GM18870 (cell line): ENCODE measurements around the gene ANO6.

Experiments
- ATAC-seq: cut with Tn5 transposase; IDR thresholded peaks from one replicate; pipeline ENCODE4 v1.9.1; 2021; ENCODE audit warnings: moderate library complexity; ENCODE audit not compliant: unreplicated experiment

Gene ANO6

DNA sequence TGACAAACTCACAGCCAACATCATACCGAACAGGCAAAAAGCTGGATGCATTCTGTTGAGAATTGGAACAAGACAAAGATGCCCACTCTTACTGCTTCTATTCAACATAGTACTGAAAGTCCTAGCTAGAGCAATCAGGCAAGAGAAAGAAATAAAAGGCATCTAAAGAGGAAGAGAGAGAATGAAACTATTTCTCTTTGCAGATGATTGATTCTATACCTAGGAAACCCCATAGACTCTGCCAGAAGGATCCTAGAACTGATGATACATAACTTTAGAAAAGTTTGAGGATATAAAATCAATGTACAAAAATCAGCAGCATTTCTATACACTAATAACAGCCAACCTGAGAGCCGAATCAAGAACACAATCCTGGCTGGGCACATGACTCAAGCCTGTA is 6.1 kb upstream of the ANO6 start:
- no peak for ATAC-seq

DNA sequence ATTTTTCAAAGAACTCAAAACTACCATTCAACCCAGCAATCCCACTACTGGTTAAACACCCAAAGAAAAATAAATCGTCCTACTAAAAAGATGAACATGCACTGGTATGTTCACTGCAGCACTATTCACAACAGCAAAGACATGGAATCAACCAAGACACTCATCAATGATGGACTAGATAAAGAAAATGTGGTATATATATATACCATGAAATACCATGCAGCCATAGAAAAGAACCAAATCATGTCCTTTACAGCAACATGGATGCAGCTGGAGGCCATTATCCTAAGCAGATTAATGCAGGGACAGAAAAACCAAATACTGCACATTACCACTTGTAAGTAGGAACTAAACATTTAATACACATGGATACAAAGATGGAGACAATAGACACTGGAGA is 3.8 kb upstream of the ANO6 start:
- ATAC-seq, result no peak

DNA sequence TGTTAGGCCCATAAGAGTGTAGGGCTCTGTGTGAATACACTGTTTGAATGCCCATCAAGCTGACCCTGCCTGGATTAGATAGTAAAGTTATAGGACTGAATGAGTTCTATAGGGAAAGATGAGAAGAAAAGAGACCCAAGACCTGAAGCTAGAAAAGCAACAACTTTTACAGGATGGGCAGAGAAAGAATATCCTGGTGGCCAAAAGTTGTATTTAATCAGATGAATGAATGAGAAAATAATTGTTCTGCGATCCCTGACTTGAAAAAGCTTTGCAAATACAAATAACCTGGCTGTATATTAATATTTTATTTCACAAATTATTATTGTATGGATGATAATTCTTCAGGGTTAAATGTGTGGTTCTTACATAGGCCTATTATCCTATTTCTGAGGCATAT is 2.8 kb upstream of the ANO6 start:
- no peak for ATAC-seq

DNA sequence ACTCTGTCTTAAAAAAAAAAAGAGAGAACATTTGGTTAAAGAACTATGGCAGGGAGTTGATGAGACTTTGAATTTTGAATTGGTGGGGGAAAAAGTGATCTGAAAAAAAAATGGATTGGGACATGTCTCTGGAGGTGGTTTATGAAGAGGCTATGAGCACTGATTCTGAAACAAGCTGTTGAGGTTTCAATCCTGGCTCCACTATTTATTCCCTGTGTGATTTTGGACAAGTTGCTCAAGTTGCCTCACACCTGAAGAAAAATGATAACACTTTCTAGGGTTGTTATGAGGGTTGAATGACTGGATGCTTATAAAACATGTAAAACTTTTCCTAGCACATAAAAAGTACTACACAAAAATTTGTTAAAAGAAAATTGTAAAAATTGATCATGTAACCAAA is 1.8 kb upstream of the ANO6 start:
- ATAC-seq, result no peak

DNA sequence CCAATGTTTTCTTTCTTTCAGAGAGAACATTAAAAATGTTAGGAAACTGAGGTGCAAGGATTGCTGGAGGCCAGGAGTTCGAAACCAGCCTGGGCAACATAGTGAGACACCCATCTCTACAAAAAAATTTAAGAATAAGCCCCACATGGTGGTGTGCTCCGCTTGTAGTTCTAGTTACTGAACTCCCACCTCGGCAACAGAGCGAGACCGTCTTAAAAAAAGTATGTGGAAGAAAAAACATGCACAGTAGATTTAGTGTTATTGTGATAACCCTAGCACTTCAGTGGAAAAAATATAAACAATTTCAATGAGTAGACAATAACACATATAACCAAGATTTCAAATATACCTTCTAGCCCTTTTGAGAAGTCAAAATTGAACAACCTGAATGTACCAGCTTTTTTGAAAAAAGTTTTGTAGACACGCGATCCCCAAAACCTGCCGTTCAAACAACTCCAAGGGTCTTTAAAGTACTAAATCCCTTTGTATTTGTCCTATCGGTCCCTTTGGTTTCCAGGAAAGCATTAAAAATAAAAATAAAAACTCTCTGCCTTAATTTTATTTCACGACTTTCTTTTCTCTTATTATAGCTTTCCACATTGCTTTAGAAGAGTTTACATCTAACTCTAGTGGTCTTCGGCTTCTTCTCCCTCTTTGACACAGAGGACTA is 1.0 kb upstream of the ANO6 start:
- ATAC-seq, result no peak

DNA sequence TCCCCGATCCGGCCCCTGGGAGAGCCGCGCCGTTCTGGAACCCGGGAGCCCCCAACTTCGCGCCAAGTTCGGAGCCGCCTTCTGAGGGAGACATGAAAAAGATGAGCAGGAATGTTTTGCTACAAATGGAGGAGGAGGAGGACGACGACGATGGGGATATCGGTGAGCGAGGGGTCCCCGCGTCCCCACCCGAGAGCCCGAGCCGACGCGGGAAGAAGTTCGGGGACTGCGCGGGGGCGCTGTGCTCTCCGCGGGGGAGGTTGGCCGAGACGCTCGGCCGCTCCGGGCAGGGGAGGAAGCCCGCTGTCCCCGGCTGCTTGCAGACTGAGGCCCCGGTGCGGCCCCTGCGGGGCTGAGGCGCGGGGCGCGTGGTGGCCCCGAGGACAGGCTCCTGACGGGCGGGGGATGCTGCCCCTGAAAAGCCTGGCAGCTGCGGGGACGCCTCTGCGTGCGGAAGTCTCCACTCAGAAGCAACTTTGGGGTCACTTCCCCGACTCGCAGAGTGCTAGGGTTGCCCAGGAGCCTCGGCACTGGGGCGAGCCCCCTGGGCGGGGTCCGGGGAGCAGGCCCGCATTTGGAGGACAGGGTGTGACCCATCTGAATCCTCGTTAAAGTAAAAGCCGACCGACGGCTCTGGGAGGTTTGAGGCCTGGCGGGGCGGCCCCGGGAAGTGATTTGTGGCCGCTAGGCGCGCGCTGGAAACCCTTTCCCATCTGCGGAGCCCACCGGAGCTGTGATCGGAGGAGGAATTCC is 511 bp downstream of the ANO6 start:
- ATAC-seq, result peak; percentile 29

DNA sequence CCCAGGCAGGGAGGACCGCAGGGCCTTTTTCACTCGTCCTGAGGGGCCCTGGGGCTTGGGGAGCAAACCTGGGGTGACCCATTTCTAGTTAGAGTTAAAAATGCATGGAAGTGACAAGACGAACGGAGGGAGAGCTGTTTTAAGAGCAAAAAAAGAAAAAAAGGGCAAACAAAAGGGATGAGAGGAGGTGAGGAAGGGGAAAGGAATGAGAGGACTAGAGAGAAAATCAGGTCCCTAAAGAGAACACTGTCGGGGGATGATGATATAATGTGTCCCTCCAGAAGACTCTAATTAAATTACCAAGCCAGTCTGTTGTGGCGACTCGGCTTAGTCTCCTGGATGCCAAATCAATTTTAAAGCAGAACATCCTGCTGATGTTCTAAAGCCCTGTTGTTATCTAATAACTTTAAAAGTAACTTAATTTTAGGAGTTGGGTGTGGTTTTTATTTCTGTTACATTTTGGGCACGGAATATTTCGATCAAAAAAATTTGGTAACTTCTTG is 1.1 kb downstream of the ANO6 start:
- no peak for ATAC-seq

DNA sequence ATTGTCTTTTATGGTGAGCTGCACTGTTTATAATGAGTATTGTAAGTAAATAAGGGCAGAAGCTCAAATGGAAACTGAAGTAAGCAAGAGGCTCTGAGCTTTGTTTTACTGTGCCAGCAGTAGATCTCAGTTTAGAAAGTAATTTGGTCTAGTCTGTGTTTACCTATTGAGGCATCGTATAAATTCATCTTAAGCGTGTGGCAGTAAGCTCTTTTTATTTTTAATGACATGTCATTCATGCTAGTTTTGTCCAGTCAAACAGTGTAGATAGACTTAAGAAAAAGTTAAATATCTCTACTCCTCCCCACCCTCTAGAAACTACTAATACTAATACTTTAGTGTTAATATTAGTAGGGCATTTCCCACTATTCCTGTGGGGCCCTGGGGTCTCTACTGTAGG is 2.0 kb downstream of the ANO6 start:
- ATAC-seq, result no peak

DNA sequence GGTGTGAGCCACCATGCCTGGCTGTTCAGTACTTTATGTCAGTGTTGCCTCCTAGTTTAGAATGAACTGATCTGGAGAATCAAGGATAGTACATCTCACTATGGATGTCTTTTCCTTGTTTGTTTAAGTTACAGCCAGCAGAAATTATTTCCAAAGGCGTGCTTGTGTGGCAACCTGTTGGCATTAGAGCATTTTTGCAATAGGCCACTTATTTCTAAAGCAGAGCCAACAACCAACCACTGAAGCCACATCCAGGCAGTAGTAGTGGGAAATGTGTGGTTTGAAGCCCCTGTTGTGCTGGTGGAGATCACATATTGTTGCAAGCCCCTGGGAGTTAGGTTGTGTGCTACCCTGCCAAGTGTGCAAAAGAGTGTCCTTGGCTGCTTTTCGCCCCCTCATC is 3.7 kb downstream of the ANO6 start:
- no peak for ATAC-seq

DNA sequence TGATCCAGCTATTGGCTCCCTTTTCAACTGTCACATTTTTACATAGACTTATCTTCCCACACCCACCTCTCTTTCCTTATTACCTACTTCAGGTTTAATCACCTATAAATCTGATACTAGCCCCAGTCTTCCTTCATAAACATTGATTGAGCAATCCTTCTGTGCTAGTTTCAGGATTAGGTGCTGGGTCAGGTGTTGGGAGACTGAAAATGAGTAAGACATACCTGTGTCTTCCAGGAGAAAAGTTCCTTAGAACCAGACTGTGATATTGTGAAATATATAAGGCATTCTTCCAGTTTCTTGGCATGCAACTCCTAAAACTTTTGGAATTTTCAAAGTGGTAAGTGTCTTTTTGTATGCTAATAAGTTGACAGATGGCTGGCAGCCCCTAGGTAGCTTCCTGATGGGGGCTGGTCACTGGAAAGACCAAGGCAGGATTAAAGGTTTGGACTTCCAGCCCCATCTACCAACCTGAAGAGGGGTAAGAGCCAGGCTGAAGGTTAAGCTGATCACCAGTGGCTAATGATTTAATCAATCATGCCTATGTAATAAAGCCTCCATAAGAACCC is 4.6 kb downstream of the ANO6 start:
- ATAC-seq, result no peak

DNA sequence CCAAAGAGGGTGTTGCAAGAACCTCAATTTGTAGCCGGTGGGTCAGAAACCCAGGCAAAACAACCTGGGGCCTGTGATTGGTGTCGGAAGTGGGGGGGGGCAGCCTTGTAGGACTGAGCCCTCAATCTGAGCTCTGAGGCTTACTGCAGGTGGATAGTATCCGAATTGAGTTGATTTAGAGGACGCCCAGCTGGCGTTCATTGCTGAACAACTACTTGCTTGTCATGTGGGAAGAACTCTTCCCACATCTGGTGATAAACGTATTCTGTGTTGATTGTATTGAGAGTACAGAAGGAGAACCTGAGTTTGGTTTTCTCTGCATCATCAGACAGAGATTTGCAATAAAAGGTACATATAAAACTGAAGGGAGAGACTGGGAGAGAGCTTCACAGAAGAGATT is 5.1 kb downstream of the ANO6 start:
- ATAC-seq, result no peak

DNA sequence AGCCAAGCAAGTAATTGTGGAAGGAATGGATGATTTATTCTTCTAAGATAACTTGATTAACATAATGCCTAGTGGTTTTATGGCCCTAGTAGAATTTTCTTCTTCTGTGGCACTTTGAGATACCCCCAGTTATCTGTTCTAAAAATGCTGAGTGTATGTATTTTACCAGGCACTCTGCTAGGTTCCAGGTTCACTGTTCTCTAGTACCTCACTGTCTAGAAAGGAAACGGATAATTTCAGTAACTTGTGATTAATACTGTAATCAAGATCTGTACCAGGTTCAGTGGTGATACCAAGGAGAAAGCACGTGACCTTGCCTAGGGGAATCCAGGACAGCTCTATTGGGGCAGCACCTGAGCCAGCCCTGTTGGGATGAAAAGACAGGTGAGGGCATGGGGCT is 8.0 kb downstream of the ANO6 start:
- ATAC-seq, result no peak

DNA sequence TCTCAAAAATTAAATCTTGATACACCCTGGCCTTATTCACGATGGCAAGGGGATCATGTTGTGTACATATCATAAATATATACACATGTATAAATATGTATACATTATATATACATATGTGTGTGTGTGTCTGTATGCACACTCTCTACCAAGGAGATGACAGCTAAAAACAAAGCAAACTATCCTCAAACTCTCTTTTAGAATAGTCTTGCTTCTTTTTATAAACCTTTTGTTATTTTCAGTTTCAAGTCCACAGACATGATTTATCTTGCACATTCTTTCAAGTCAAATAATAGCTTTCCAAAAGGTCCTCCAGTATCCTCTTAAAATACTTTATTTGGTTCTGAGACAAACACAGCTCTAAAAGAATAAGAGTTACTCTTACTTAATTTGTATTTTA is 8.4 kb downstream of the ANO6 start:
- peak; percentile 46 for ATAC-seq

DNA sequence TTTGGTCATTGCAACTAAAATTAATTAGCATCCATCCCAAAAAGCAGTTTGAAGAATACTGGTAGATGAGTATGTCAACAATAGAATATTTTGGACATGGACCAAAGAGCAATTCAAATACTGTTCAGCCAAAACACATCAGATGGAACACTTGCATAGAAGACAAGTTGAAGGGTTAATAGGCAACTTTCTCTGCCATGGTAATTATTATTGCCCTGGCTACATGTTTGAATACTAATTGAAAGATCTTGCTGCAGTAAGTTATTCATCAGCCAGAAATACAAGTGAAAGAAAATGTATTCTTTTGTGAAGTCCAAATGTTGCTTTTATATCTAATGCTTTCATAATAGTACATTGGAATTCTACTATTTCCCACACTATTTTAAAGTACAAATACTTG is 10.1 kb downstream of the ANO6 start:
- no peak for ATAC-seq

DNA sequence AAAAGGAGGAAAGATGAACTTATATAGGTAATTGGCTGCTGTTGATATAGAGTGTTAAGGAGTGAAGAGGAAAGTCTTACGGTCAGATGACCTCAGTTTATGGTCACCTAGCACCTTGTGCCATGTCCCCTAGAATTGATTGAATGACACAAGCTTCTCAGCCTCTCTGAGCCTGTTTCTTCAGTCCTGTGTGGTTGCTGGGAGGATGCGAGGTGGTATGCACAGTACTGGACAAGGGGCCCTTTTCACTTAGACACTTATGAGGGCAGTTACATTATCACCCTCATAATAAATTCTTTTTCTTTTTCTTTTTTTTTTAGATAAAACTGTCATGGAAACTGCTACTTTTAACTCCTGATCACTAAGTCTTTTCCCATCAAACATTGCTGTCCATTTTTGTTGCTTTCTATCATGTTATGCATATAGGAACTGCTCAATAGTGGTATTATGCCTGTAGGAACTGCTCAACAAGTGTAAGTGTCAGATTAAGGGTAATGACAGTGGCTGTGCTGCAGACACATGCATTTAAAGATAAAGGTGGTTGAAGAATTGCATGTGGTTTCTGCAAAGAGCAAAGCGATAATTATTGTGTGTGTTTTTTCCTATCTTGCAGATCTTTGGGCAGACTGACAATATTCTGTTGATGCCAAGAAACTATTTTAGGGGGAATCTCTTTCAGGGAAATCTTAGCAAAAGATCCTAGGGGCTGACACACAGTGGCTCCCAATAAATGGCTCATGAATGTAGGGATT is 11.6 kb downstream of the ANO6 start:
- ATAC-seq, result no peak

DNA sequence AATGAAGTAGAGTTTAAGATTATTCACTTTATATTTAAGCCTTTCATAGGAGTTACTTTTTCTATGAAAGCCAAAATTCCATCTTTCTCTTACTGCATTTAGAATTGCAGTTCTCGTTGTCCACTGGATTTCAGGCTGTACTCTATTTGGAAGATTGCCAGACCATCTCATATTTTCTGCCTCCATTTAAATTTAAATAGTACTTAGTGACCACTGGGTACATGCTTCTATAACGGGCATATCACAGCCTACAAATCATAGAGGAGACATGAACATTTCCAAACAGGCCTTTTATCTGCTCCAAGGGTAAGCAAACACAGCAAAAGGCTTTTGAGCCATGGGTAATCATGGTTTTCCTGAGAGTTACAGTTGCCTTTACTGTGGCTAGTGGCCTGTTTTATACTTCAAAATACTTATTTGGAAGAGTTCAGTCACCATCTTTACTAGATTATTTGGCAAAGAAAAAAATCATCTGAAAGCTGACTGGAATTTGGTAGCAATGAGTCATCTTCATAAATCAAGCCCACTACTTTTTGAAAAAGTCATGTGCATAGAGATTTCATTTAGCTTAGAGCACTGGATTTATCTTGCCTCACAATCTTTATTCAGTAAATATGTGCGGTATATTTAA is 15.7 kb downstream of the ANO6 start:
- ATAC-seq, result no peak

DNA sequence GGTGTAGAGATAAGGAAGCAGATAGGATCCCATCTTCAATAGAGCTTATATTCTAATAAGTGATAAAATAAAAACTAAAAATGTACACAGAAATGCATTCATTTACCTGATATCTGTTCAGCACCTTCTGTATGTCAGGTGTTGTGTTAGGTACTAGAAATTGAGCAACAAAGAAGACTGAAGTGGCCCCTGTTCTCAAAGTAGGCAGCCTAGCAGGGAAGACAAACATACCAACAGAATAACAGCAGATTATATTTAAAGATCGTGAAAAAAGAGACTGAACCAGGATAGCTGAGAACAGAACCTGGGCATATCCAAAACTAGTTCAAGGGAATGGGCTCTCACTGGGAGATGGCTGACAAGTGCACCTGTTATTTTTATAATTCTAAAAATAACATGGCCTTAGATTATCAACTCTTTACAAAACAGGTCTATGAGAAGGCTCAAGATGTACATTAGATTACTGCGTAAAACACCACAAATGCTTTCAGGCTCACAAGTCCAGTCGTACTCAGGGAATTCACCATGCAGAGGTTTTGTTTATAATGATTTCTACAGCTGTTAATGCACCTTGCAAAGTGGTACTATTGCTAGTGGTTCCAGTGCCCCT is 16.4 kb downstream of the ANO6 start:
- no peak for ATAC-seq

DNA sequence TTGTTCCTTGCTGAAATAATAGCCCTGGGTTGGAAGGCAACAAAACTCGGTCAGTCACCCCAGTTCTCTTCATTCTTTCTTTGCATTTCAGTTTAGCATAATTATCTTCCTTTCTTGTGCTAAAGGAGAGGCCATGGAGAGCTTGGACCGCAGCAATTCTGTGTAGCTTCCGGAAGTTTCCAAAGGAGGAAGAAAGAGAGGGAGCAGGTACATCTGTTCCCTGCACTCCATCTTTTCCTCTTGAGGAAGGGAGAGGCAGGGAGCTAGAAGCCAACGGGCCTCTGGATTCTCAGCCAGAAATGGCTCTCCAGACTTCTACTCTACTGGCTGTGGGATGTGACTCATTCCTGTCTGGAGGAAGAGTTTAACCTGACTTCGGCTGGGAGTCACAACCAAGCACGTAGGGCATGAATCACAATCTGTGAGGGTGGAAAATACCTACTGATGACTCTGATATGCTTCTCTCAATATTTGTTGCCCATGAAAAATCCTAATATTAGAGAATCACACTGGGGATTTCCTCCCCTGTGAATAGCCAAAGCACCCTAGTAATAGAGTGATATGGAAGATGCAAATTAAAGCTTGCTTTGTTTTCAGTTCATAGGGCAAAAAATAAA is 17.0 kb downstream of the ANO6 start:
- peak; percentile 60 for ATAC-seq

DNA sequence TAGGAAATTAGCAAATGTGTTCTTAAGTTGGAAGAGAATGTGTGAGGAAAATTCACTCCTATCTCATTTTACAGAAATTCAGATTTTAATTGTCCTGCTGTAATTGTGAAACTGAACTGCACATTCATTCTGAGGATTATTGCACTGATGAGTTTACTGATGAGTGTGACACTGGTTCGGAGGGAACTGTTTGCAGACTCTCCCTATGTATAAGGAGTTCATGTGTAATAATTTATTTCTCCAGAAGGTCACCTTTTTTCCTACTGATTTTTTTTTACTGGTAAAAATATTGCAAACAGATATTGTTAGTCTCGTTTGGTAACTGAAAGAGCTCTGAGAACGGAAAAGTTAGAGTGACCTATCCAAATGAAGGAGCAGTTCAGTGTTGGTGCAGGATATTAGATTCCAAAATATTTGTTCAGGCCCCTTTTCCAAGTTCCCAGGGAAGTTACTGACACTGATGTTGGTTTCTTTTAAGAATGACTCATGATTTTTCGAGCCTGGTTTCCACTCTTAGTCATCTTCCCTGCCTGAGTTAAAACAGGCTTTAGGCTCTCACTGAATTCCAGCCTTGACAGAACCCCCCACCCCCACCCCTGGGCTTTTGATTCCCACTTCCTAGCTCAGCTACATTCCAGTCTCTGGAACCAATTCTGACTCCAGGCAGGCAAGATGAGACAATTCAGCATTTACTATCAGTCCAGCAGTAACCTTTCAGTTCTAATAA is 18.4 kb downstream of the ANO6 start:
- no peak for ATAC-seq
